K562 (cell line): ENCODE measurements around the gene SLC7A4. TPM values are rescaled to one million over a fixed set of nuclear protein-coding genes. Genes with fewer than 3 reads are reported as not detected.

ENCODE experiments used
- ARHGAP35 ChIP-seq: fragments of 450-650 bp; IDR thresholded peaks from 2 replicates; pipeline ENCODE4 v1.6.1; 2018; ENCODE audit not compliant: partially characterized antibody
- BMI1 ChIP-seq: fragments of 150-350 bp; IDR thresholded peaks from 2 replicates; pipeline ENCODE4 v1.6.1; 2014; ENCODE audit warnings: low read length
- CBFA2T2 ChIP-seq: fragments of 450-650 bp; conservative IDR thresholded peaks from 2 replicates; pipeline ENCODE4 v1.6.1; 2017; ENCODE audit warnings: mild to moderate bottlenecking
- MED1 ChIP-seq: sonication (generic); formaldehyde crosslinking; IDR thresholded peaks from 2 replicates; pipeline ENCODE4 v1.8.1; 2023; ENCODE audit warnings: missing genetic modification reagents, borderline replicate concordance
- NR4A1 ChIP-seq, 2 experiments: fragments of 250-450 bp in 1 of 2; fragments of 450-650 bp in 1 of 2; sonication (Bioruptor Pico) in 1 of 2; IDR thresholded peaks; 2 replicates each; pipeline versions ENCODE4 v1.4.0 to v1.6.1; 2016 to 2020; ENCODE audit warnings: mild to moderate bottlenecking in 2 of 2, missing compliant biosample characterization in 1 of 2, missing genetic modification characterization in 1 of 2, moderate library complexity in 1 of 2
- PREB ChIP-seq: sonication (generic); formaldehyde crosslinking; IDR thresholded peaks from 2 replicates; pipeline ENCODE4 v1.8.1; 2023; ENCODE audit warnings: mild to moderate bottlenecking, missing genetic modification reagents
- SRSF1 ChIP-seq: fragments of 200-400 bp; formaldehyde crosslinking; IDR thresholded peaks from 2 replicates; pipeline ENCODE4 v1.6.1; 2017; ENCODE audit warnings: mild to moderate bottlenecking, low read depth, low read length, moderate library complexity
- TCF7 ChIP-seq: sonication (generic); IDR thresholded peaks from 2 replicates; pipeline ENCODE4 v1.6.1; 2016; ENCODE audit warnings: antibody characterized with exemption, borderline replicate concordance
- THRA ChIP-seq: fragments of 450-650 bp; IDR thresholded peaks from 2 replicates; pipeline ENCODE4 v1.6.1; 2017; ENCODE audit warnings: mild to moderate bottlenecking, moderate library complexity
- ZNF184 ChIP-seq: sonication (generic); formaldehyde crosslinking; IDR thresholded peaks from 2 replicates; pipeline ENCODE4 v1.5.0; 2020; ENCODE audit warnings: missing genetic modification reagents
- ZNF217 ChIP-seq: sonication (generic); formaldehyde crosslinking; IDR thresholded peaks from 2 replicates; pipeline ENCODE4 v1.8.0; 2022; ENCODE audit warnings: mild to moderate bottlenecking, missing genetic modification reagents
- polyA plus RNA-seq, 8 experiments: library from polyadenylated mRNA; depleted of rRNA in 4 of 8; stranded (reverse) in 5 of 8; unstranded in 3 of 8; fragments of >200 nt; fragmentation: Nextera tagmentation in 2 of 8; fragmentation: Illumina TruSeq in 1 of 8; extraction: Ambion mirVana in 2 of 8; extraction: Trizol in 1 of 8; gene quantifications; 2 replicates each; pipeline versions ENCODE4 v1.2.1 to v1.2.3, GENCODE V29; 2011 to 2014; ENCODE audit warnings: inconsistent platforms in 1 of 8, missing spikeins in 1 of 8
- total RNA-seq, 7 experiments: library from RNA; depleted of rRNA in 6 of 7; stranded (reverse); fragments of >200 nt in 6 of 7; fragmentation: Illumina TruSeq in 2 of 7; extraction: Trizol in 2 of 7; gene quantifications; 2 replicates each; pipeline versions ENCODE4 v1.2.1 to v1.2.3, GENCODE V29; 2011 to 2021; ENCODE audit warnings: low replicate concordance in 1 of 7
- TF ChIP-seq, protein P1 (sequence below): fragments of 450-650 bp; formaldehyde crosslinking; IDR thresholded peaks from 2 replicates; pipeline ENCODE4 v1.4.0; 2020; ENCODE audit warnings: mild to moderate bottlenecking, moderate library complexity
- TF ChIP-seq, protein P2 (sequence below): fragments of 250-450 bp; sonication (Bioruptor Pico); IDR thresholded peaks from 2 replicates; pipeline ENCODE4 v1.4.0; 2020; ENCODE audit warnings: mild to moderate bottlenecking, moderate library complexity
- TF ChIP-seq, protein P3 (sequence below), 2 experiments: fragments of 250-450 bp in 1 of 2; fragments of 450-650 bp in 1 of 2; sonication (Bioruptor Pico) in 1 of 2; IDR thresholded peaks; 2 replicates each; pipeline versions ENCODE4 v1.6.1 to v1.8.0; 2016 to 2021; ENCODE audit warnings: mild to moderate bottlenecking in 2 of 2, moderate library complexity in 2 of 2, missing compliant biosample characterization in 1 of 2, missing genetic modification characterization in 1 of 2
- TF ChIP-seq, protein P4 (sequence below): fragments of 250-450 bp; sonication (Bioruptor Pico); IDR thresholded peaks from 2 replicates; pipeline ENCODE4 v1.5.0; 2021; ENCODE audit warnings: mild to moderate bottlenecking, moderate library complexity

The SLC7A4 gene
- total and polyA plus RNA-seq, 9 of the 15 experiments (the other 6 are each of a cell fraction or from before 2014, with no cell fraction given), result not detected

DNA sequence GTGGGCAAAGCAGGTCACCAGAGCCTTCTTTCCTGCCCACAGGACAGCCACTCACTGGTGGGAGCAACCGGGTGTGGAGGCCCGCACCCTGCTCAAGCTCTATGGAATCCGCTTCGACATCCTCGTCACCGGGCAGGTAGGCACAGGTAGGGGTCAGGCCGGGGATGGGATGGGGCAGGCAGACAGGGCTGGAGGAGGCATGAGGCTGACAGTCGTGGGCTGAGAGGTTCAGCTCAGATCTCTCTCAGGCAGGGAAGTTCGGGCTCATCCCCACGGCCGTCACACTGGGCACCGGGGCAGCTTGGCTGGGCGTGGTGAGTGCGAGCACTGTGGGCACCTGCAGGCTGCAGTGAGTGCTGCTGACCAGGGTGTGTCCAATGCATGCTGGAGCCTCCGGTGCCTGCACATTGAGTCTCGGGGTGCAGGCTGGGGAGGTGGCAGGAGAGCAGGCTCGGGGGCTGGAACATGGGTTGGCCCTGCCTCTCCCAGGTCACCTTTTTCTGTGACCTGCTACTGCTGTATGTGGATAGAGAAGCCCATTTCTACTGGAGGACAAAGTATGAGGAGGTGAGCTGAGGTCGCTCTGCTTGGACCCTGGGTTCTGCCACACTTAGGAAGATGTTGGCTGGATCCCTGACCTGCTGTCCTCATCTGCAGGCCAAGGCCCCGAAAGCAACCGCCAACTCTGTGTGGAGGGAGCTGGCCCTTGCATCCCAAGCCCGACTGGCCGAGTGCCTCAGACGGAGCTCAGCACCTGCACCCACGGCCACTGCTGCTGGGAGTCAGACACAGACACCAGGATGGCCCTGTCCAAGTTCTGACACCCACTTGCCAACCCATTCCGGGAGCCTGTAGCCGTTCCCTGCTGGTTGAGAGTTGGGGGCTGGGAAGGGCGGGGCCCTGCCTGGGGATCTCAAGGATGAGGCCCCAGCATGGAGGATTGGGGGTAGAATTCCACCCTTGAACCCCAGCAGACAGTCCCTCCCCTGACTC, 6.3 kb downstream of the SLC7A4 start (continued):
- TF ChIP-seq, protein P1, sequence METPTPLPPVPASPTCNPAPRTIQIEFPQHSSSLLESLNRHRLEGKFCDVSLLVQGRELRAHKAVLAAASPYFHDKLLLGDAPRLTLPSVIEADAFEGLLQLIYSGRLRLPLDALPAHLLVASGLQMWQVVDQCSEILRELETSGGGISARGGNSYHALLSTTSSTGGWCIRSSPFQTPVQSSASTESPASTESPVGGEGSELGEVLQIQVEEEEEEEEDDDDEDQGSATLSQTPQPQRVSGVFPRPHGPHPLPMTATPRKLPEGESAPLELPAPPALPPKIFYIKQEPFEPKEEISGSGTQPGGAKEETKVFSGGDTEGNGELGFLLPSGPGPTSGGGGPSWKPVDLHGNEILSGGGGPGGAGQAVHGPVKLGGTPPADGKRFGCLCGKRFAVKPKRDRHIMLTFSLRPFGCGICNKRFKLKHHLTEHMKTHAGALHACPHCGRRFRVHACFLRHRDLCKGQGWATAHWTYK (CRISPR knock-in tag), result 0 out of 2 replicates have a peak, but pooled peaks have one; percentile 44
- TF ChIP-seq TCF7 (0 out of 2 replicates have a peak, but pooled peaks have one; percentile 6), ARHGAP35 (no peak), ZNF184 (CRISPR knock-in tag) (0 out of 2 replicates have a peak, but pooled peaks have one; percentile 53), SRSF1 (no peak), MED1 (CRISPR knock-in tag) (peak; percentile 43; the same call in 1 of the 2 replicates), ZNF217 (CRISPR knock-in tag) (no peak), PREB (CRISPR knock-in tag) (no peak), CBFA2T2 (no peak), THRA (no peak), NR4A1 (CRISPR knock-in tag; IDR thresholded peaks at IDR 0.05) (0 out of 2 replicates have a peak, but pooled peaks have one; percentile 45), NR4A1 (tag; IDR thresholded peaks at IDR 0.05) (no peak), BMI1 (no peak)
- TF ChIP-seq, protein P2, sequence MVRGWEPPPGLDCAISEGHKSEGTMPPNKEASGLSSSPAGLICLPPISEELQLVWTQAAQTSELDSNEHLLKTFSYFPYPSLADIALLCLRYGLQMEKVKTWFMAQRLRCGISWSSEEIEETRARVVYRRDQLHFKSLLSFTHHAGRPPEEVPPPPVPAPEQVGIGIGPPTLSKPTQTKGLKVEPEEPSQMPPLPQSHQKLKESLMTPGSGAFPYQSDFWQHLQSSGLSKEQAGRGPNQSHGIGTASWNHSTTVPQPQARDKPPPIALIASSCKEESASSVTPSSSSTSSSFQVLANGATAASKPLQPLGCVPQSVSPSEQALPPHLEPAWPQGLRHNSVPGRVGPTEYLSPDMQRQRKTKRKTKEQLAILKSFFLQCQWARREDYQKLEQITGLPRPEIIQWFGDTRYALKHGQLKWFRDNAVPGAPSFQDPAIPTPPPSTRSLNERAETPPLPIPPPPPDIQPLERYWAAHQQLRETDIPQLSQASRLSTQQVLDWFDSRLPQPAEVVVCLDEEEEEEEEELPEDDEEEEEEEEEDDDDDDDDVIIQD (CRISPR knock-in tag), result 0 out of 2 replicates have a peak, but pooled peaks have one; percentile 87
- TF ChIP-seq, protein P3, sequence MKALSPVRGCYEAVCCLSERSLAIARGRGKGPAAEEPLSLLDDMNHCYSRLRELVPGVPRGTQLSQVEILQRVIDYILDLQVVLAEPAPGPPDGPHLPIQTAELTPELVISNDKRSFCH (CRISPR knock-in tag; IDR thresholded peaks at IDR 0.05), result no peak
- TF ChIP-seq, protein P3 (tag; IDR thresholded peaks at IDR 0.05), result peak; percentile 44; the same call in 1 of the 2 replicates
- TF ChIP-seq, protein P4, sequence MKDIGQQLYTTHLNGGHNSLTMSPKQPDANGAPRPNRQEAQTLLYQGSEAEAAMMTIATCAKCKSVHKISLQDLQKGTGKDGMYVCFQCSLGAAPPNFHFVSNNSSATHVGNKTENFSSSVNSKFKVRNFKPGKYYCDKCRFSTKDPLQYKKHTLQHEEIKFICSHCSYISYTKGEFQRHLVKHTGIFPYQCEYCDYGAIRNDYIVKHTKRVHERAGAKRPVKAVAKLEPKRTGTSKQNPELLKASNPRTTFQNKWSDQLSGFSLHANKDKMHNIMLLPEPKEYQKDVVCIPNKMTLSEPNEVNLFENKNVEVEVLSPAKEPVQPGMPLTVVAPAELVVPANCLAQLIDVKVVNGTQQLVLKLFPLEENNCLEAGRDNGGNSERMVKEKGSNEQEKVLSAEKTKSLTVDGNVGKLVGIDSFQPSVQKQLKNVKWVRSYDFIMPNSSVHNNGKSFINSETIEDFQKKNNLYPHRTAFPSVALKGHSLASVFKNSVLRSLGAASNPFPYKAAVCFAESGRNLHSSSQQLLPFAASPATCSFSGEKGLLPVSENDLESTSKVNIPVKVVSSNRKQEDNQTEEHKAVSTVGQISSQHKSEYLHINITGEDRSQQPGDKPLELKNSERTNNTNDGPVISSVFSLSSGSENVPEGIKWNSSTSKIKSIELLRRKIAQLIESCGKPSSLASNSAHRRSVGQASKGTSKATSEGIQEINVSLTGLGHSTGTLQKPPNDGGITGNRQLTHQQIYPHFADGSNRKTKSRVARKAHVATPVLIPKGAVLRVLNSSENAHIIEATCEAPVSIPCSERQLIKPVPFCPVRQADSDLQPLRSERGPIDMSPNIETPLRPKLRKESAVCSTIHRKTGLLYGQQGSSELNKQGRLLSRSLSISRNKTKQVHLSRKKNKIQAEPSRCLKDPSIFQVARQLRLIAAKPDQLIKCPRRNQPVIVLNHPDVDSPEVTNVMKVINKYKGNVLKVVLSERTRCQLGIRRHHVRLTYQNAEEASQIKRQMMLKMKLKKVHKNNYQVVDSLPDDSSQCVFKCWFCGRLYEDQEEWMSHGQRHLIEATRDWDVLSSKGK (CRISPR knock-in tag), result no peak
